Measurements from ENCODE around the gene NAPA.

The NAPA gene

GRCh38 chr19:47514869-47515588 lies at the start of gene NAPA:
Gene NAPA, minus strand, starts transcription at chr19:47515063. Its CDS starts 123 bp downstream, at chr19:47514940.
- DNase-seq, result peak; percentile 97 to 100 (median 100)

GRCh38 chr19:47564081-47564480 lies 49.2 kb upstream of the NAPA start:
- no peak for DNase-seq

GRCh38 chr19:47561440-47562057 lies 46.7 kb upstream of the NAPA start:
- no peak for DNase-seq

- no peak for DNase-seq
These were observed 46.1 kb upstream of the NAPA start for GRCh38 chr19:47560999-47561398.

GRCh38 chr19:47550129-47550528 lies 35.3 kb upstream of the NAPA start:
- no peak for DNase-seq

- DNase-seq, result no peak
These were observed 34.5 kb upstream of the NAPA start for GRCh38 chr19:47549261-47549862.

GRCh38 chr19:47547199-47547598 lies 32.3 kb upstream of the NAPA start:
- no peak for DNase-seq

- no peak for DNase-seq
These were observed 30.4 kb upstream of the NAPA start for GRCh38 chr19:47545061-47545948.

GRCh38 chr19:47544476-47544875 lies 29.6 kb upstream of the NAPA start:
- no peak for DNase-seq

- no peak for DNase-seq
These were observed 29.2 kb upstream of the NAPA start for GRCh38 chr19:47544075-47544474.

GRCh38 chr19:47542030-47542475 lies 27.2 kb upstream of the NAPA start:
- no peak for DNase-seq

- DNase-seq, result no peak
These were observed 26.7 kb upstream of the NAPA start for GRCh38 chr19:47541518-47541917.

GRCh38 chr19:47540748-47541147 lies 25.9 kb upstream of the NAPA start:
- DNase-seq, result no peak

GRCh38 chr19:47539747-47540311 lies 25.0 kb upstream of the NAPA start:
- no peak for DNase-seq

- DNase-seq, result no peak
These were observed 23.9 kb upstream of the NAPA start for GRCh38 chr19:47538812-47539211.

GRCh38 chr19:47537493-47537892 lies 22.6 kb upstream of the NAPA start:
- no peak for DNase-seq

- DNase-seq, result no peak
These were observed 19.8 kb upstream of the NAPA start for GRCh38 chr19:47534628-47535027.

GRCh38 chr19:47531640-47532387 lies 17.0 kb upstream of the NAPA start:
- no peak for DNase-seq

GRCh38 chr19:47529018-47529742 lies 14.3 kb upstream of the NAPA start:
- DNase-seq, result no peak

GRCh38 chr19:47526798-47527197 lies 11.9 kb upstream of the NAPA start:
- DNase-seq, result no peak
